SK-N-SH (cell line): Measurements from ENCODE around the gene CALML6. TPM values are rescaled to one million over a fixed set of nuclear protein-coding genes. Genes with fewer than 3 reads are reported as not detected.

Experiments
- CTCF ChIA-PET: fragments of 300-600, 350-600 bp; formaldehyde crosslinking; extraction: SDS; loops from one replicate; lab custom pipeline; 2021; lab: Yijun Ruan, JAX
- POLR2A ChIA-PET: fragments of 350-600 bp; sonication (Branson Sonifier 250); formaldehyde crosslinking; extraction: SDS; loops from one replicate; lab custom pipeline; 2020; ENCODE audit warnings: antibody characterized with exemption, inconsistent platforms; lab: Yijun Ruan, JAX
- DNase-seq: peaks from one replicate; pipeline ENCODE4 v3.0.0; 2012
- H2AFZ ChIP-seq: fragments of 200-600 bp; sonication (generic); 2 replicates; pipeline ENCODE4 v1.8.1; 2016; ENCODE audit warnings: antibody characterized with exemption, mild to moderate bottlenecking, low read depth
- H3F3A ChIP-seq: fragments of 200-600 bp; sonication (generic); replicated peaks from 2 replicates; pipeline ENCODE3; 2016; ENCODE audit warnings: antibody characterized with exemption, mild to moderate bottlenecking; ENCODE audit not compliant: insufficient read depth
- H3K27ac ChIP-seq, 2 experiments: fragments of 200-500 bp in 1 of 2; fragments of 200-600 bp in 1 of 2; sonication (Bioruptor generic) in 1 of 2; sonication (generic), shearing (Covaris generic) in 1 of 2; 2 replicates each; pipeline versions ENCODE4 v1.5.1 to v1.6.1; 2014 to 2016; ENCODE audit warnings: low read depth in 2 of 2, inconsistent platforms in 1 of 2, low read length in 1 of 2, mild to moderate bottlenecking in 1 of 2, mixed read lengths in 1 of 2
- H3K27me3 ChIP-seq: fragments of 200-600 bp; sonication (generic), shearing (Covaris generic); 2 replicates; pipeline ENCODE4 v1.6.1; 2016; ENCODE audit warnings: mixed run types; ENCODE audit not compliant: insufficient read depth
- H3K36me3 ChIP-seq, 2 experiments: fragments of 200-500 bp in 1 of 2; fragments of 200-600 bp in 1 of 2; sonication (Bioruptor generic) in 1 of 2; sonication (generic) in 1 of 2; replicated peaks in 1 of 2; 2 replicates each; pipeline versions ENCODE3 to v1.5.1; 2014 to 2016; ENCODE audit warnings: low read length in 1 of 2, mild to moderate bottlenecking in 1 of 2; ENCODE audit not compliant: insufficient read depth in 2 of 2, control insufficient read depth in 1 of 2
- H3K4me1 ChIP-seq, 2 experiments: fragments of 200-500 bp in 1 of 2; fragments of 200-600 bp in 1 of 2; sonication (Bioruptor generic) in 1 of 2; sonication (generic), shearing (Covaris generic) in 1 of 2; 2 replicates each; pipeline versions ENCODE4 v1.5.1 to v1.6.1; 2014 to 2016; ENCODE audit warnings: low read depth in 1 of 2, low read length in 1 of 2, mixed run types in 1 of 2; ENCODE audit not compliant: insufficient read depth in 2 of 2, control insufficient read depth in 1 of 2
- H3K4me2 ChIP-seq: fragments of 200-600 bp; sonication (generic), shearing (Covaris generic); 2 replicates; pipeline ENCODE4 v1.6.1; 2017; ENCODE audit warnings: mixed run types
- H3K4me3 ChIP-seq, 2 experiments: fragments of 200-500 bp in 1 of 2; fragments of 200-600 bp in 1 of 2; sonication (Bioruptor generic) in 1 of 2; sonication (generic), shearing (Covaris generic) in 1 of 2; 2 replicates each; pipeline versions ENCODE4 v1.5.1 to v1.8.1; 2014 to 2016; ENCODE audit warnings: low read depth in 2 of 2, inconsistent platforms in 1 of 2, low read length in 1 of 2, mild to moderate bottlenecking in 1 of 2, mixed read lengths in 1 of 2, moderate library complexity in 1 of 2
- H3K79me2 ChIP-seq: fragments of 200-600 bp; sonication (generic); 2 replicates; pipeline ENCODE4 v1.8.1; 2017; ENCODE audit warnings: mild to moderate bottlenecking; ENCODE audit not compliant: insufficient read depth
- H3K9ac ChIP-seq: fragments of 200-600 bp; sonication (generic); 2 replicates; pipeline ENCODE4 v1.6.1; 2017; ENCODE audit warnings: mixed run types
- H3K9me2 ChIP-seq: fragments of 200-600 bp; sonication (generic); 2 replicates; pipeline ENCODE4 v1.6.1; 2017; ENCODE audit warnings: mixed run types
- H3K9me3 ChIP-seq: fragments of 200-600 bp; sonication (generic); 2 replicates; pipeline ENCODE4 v1.6.1; 2017; ENCODE audit warnings: mixed run types, mild to moderate bottlenecking, moderate library complexity
- H4K20me1 ChIP-seq: fragments of 200-600 bp; sonication (generic); 2 replicates; pipeline ENCODE4 v1.6.1; 2017; ENCODE audit warnings: mild to moderate bottlenecking, mixed run types; ENCODE audit not compliant: insufficient read depth
- EP300 ChIP-seq, 2 experiments: IDR thresholded peaks; 2 replicates each; pipeline versions ENCODE4 v1.4.0 to v1.6.1; 2012; ENCODE audit warnings: borderline replicate concordance in 1 of 2, low read depth in 1 of 2, low read length in 1 of 2
- EZH2phosphoT487 ChIP-seq: fragments of 200-600 bp; sonication (generic); IDR thresholded peaks from 2 replicates; pipeline ENCODE4 v1.6.1; 2017; ENCODE audit warnings: low read depth, mixed run types, mild to moderate bottlenecking, antibody characterized with exemption, moderate library complexity, borderline replicate concordance
- FOXJ3 ChIP-seq: sonication (generic); formaldehyde crosslinking; IDR thresholded peaks from 2 replicates; pipeline ENCODE4 v1.5.1; 2020; ENCODE audit warnings: mild to moderate bottlenecking, missing genetic modification reagents
- FOXM1 ChIP-seq: IDR thresholded peaks from 2 replicates; pipeline ENCODE4 v1.4.0; 2012; ENCODE audit warnings: low read depth, mild to moderate bottlenecking
- GABPA ChIP-seq: IDR thresholded peaks from 2 replicates; pipeline ENCODE4 v1.4.0; 2012; ENCODE audit warnings: low read depth, mild to moderate bottlenecking
- MEF2A ChIP-seq: IDR thresholded peaks from 2 replicates; pipeline ENCODE4 v1.4.0; 2012; ENCODE audit warnings: low read depth, borderline replicate concordance
- MXI1 ChIP-seq: IDR thresholded peaks from 2 replicates; pipeline ENCODE4 v1.6.1; 2012; ENCODE audit warnings: mild to moderate bottlenecking, low read depth, low read length, improper control_type of control experiment
- NRF1 ChIP-seq: IDR thresholded peaks from 2 replicates; pipeline ENCODE4 v1.6.1; 2012; ENCODE audit warnings: low read depth, mild to moderate bottlenecking, low read length
- PBX3 ChIP-seq: IDR thresholded peaks from 2 replicates; pipeline ENCODE4; 2012
- POLR2AphosphoS5 ChIP-seq: IDR thresholded peaks from 2 replicates; pipeline ENCODE4 v1.6.1; 2012; ENCODE audit warnings: low read depth, low read length
- RFX5 ChIP-seq: IDR thresholded peaks from 2 replicates; pipeline ENCODE4 v1.6.1; 2012; ENCODE audit warnings: mild to moderate bottlenecking, improper control_type of control experiment, low read length
- RXRA ChIP-seq: IDR thresholded peaks from 2 replicates; pipeline ENCODE4 v1.4.0; 2012; ENCODE audit warnings: low read depth, mild to moderate bottlenecking, borderline replicate concordance
- SMC3 ChIP-seq: IDR thresholded peaks from 2 replicates; pipeline ENCODE4 v1.6.1; 2012; ENCODE audit warnings: low read depth, low read length, improper control_type of control experiment
- TAF1 ChIP-seq: IDR thresholded peaks from 2 replicates; pipeline ENCODE4 v1.6.1; 2012; ENCODE audit warnings: low read depth, mild to moderate bottlenecking, low read length, moderate library complexity, borderline replicate concordance
- TEAD4 ChIP-seq: IDR thresholded peaks from 2 replicates; pipeline ENCODE4 v1.4.0; 2012; ENCODE audit warnings: mild to moderate bottlenecking, borderline replicate concordance; ENCODE audit not compliant: insufficient read depth
- WGBS: methylation state at CpG from one replicate; pipeline ENCODE4 v1.1.6; 2017; ENCODE audit warnings: low lambda C conversion rate; 5-methylcytosine and 5-hydroxymethylcytosine counted together
- polyA plus RNA-seq, 3 experiments: library from polyadenylated mRNA; depleted of rRNA; stranded (reverse); fragments of >200 nt; gene quantifications; 2 replicates each; pipeline ENCODE4 v1.2.3, GENCODE V29; 2012
- TF ChIP-seq, protein P1 (sequence below): fragments of 150-350 bp; IDR thresholded peaks from 2 replicates; pipeline ENCODE4 v1.6.1; 2016; ENCODE audit warnings: mild to moderate bottlenecking, low read depth, low read length
- TF ChIP-seq, protein P2 (sequence below): IDR thresholded peaks from 2 replicates; pipeline ENCODE4 v1.4.0; 2012; ENCODE audit warnings: low read depth, borderline replicate concordance
- TF ChIP-seq, protein P3 (sequence below): IDR thresholded peaks from 2 replicates; pipeline ENCODE4 v1.4.0; 2012; ENCODE audit warnings: low read depth

Gene CALML6
- polyA plus RNA-seq (2012; rRNA removed), result 0.87 and 1.3 TPM in 2 replicates
- polyA plus RNA-seq (2012; cell fraction: cytosol; rRNA removed), result 0.03 TPM in 2 replicates
- 8.0 and 11.4 TPM in 2 replicates for polyA plus RNA-seq (2012; cell fraction: nucleus; rRNA removed)

DNA sequence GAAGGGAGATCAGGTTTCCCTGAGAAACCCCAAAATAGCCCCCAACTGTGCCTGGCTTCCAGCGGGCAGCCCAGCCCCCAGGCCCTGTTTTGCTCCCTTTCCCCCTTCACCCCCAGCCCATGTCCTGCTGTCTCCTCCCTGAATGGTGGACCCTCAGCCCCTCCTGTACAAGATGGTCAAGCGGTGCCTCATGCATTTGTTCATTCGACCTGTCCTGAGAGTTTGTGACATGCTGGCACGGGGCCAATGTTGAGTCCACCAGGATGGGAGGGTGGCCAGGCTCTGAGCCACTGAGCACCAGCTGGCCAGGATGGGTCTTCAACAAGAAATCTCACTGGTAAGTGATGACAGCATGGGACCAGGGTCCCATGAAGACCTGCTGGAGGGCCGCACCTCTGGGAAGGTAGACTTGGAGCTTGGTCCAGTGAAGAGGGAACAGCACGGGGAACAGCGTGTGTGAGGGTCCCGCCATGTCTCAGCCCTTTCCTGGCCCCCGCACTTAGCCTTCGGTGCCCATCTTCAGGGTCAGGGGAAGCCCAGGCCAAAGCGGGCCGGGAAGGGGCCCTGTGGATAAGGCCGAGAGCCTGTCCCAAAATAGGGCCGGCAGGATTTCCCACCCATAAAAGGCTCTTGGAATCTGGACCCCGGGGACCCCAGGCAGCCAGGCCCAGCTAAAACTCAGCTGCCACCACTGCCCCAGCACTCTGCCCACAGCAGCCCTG lies at the start of gene CALML6:
CALML6 (plus strand) TSS at position 290 of the 722 bp plus-strand sequence; CDS start at position 311, 21 bp downstream.
- Histone ChIP-seq H3K9me2 (no peaks in the 10 kb centered on the region), H3K4me3 (no peak within 1 kb of the TSS), H3K27ac (no peak within 1 kb of the TSS), H3K27me3 (no peaks in the 10 kb centered on the region), H3K36me3 (no peaks in the 10 kb centered on the region), H3K4me1 (peaks cover 0 to 19% of the 10 kb centered on the region in 2 experiments; a peak in 1 of 4 replicates), H3K4me2 (no peak within 1 kb of the TSS), H3K9me3 (no peaks in the 10 kb centered on the region), H4K20me1 (no peaks in the 10 kb centered on the region), H3K9ac (no peak within 1 kb of the TSS), H3K79me2 (no peaks in the 10 kb centered on the region), H2AFZ (no peak within 1 kb of the TSS)
- CTCF ChIA-PET, result interaction anchor here (0.9 to 3.6 kb wide), 4 partner anchors 9 to 130 kb away, joined by 3 to 13 read pairs (median 4); no protein-coding TSS in a partner anchor
- 80% methylated on average over 10 of the region's 15 CpGs for WGBS
- no peak for DNase-seq
- POLR2A ChIA-PET, result interaction anchor here (0.6 kb wide), 1 partner anchor 9 kb away, joined by 3 read pairs; no protein-coding TSS in a partner anchor
- TF ChIP-seq RFX5, result no peak
- TF ChIP-seq, protein P1, sequence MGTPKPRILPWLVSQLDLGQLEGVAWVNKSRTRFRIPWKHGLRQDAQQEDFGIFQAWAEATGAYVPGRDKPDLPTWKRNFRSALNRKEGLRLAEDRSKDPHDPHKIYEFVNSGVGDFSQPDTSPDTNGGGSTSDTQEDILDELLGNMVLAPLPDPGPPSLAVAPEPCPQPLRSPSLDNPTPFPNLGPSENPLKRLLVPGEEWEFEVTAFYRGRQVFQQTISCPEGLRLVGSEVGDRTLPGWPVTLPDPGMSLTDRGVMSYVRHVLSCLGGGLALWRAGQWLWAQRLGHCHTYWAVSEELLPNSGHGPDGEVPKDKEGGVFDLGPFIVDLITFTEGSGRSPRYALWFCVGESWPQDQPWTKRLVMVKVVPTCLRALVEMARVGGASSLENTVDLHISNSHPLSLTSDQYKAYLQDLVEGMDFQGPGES, result no peak
- TF ChIP-seq NRF1, result no peak
- TF ChIP-seq EZH2phosphoT487, result no peak
- TF ChIP-seq MXI1, result no peak
- no peak for TF ChIP-seq TAF1
- no peak for TF ChIP-seq PBX3
- TF ChIP-seq RXRA, result no peak
- TF ChIP-seq POLR2AphosphoS5, result no peak
- TF ChIP-seq GABPA, result no peak
- TF ChIP-seq FOXJ3 (CRISPR knock-in tag), result no peak
- TF ChIP-seq, protein P2, sequence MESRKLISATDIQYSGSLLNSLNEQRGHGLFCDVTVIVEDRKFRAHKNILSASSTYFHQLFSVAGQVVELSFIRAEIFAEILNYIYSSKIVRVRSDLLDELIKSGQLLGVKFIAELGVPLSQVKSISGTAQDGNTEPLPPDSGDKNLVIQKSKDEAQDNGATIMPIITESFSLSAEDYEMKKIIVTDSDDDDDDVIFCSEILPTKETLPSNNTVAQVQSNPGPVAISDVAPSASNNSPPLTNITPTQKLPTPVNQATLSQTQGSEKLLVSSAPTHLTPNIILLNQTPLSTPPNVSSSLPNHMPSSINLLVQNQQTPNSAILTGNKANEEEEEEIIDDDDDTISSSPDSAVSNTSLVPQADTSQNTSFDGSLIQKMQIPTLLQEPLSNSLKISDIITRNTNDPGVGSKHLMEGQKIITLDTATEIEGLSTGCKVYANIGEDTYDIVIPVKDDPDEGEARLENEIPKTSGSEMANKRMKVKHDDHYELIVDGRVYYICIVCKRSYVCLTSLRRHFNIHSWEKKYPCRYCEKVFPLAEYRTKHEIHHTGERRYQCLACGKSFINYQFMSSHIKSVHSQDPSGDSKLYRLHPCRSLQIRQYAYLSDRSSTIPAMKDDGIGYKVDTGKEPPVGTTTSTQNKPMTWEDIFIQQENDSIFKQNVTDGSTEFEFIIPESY, result no peak
- TF ChIP-seq, protein P3, sequence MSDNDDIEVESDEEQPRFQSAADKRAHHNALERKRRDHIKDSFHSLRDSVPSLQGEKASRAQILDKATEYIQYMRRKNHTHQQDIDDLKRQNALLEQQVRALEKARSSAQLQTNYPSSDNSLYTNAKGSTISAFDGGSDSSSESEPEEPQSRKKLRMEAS, result no peak
- TF ChIP-seq TEAD4, result no peak
- no peak for TF ChIP-seq SMC3
- no peak for TF ChIP-seq EP300 (IDR thresholded peaks at IDR 0.05; ENCODE audit: borderline replicate concordance in 1 of 2, low read depth in 1 of 2, low read length in 1 of 2)
- no peak for TF ChIP-seq FOXM1
- no peak for TF ChIP-seq MEF2A
- TF ChIP-seq, all 33 proteins: peak for 0
- H3F3A ChIP-seq, result peaks cover 4% of the 10 kb centered on the region
